NCI-H1092 treated with DMSO at 0.1 percent for 48 hours (cell line): Measurements from ENCODE around the gene PEX11B.

Source experiments
- DNase-seq: peaks from one replicate; lab custom pipeline; 2025; lab: John Stamatoyannopoulos, UW

Gene PEX11B

GRCh38 chr1:145871994-145872924 lies 46.3 kb downstream of the PEX11B start:
- DNase-seq = no peak

DNA sequence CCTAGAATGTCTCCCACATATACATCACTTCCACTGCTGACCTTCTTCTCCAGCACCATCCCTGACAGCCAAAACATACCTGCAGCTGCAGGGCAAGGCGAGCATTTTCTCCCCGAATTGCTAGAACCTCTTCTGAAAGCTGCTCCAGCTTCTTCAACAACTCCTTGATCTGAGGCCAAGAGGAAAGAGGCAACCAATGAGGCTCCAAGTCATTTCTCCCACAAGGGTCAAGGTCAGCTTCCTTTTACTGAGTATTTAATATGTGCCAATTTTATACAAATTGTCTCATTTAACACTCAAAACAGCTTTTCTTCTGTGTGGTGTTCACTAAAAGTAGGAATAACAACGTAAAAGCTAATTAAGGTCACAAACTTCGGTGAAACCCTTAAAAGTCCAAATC lies 50.3 kb downstream of the PEX11B start:
- no peak for DNase-seq

DNA sequence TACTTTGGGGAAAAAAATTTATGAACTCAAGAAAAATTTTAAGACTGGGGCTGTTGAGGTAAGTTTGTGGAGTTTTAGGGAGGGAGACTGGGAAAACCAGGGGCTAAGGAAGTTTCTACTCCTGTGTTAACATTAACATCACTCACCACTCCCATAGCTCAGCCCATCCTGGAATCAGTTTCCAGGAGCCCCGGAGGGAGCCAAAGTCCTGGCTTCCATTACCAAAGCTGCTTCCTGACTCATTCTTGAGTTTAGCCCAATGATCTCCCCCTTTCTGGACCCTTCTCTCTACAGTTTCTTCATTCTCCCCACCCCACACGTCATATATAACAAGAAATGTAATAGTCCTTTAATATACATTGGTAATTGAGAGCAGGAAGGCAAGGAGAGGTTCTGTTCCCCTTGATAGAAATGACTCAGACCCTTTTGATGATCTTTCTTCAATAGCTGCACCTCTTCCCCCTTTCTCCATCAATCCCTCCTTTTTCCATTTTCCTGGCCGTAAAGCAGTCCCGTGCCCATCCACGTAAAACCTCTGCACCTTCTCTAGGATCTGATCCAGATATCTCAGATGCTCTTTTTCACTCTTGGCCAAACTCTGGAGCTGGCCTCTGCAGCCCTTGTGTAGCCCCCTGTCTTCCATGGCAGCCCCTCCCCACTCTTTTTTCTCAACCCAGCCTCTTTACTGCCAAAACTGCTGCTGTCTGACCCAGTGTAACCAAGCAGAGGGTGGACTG lies 55.1 kb downstream of the PEX11B start:
- no peak for DNase-seq
